Smooth muscle cell of the coronary artery (primary cell): ENCODE measurements around the gene MYO18B. TPM values are rescaled to one million over a fixed set of nuclear protein-coding genes. Genes with fewer than 3 reads are reported as not detected.

Experiments
- total RNA-seq: library from RNA; depleted of rRNA; stranded (reverse); fragments of >200 nt; gene quantifications from 2 replicates; pipeline ENCODE4 v1.2.3, GENCODE V29; 2014; ENCODE audit warnings: low replicate concordance

The MYO18B gene, protein sequence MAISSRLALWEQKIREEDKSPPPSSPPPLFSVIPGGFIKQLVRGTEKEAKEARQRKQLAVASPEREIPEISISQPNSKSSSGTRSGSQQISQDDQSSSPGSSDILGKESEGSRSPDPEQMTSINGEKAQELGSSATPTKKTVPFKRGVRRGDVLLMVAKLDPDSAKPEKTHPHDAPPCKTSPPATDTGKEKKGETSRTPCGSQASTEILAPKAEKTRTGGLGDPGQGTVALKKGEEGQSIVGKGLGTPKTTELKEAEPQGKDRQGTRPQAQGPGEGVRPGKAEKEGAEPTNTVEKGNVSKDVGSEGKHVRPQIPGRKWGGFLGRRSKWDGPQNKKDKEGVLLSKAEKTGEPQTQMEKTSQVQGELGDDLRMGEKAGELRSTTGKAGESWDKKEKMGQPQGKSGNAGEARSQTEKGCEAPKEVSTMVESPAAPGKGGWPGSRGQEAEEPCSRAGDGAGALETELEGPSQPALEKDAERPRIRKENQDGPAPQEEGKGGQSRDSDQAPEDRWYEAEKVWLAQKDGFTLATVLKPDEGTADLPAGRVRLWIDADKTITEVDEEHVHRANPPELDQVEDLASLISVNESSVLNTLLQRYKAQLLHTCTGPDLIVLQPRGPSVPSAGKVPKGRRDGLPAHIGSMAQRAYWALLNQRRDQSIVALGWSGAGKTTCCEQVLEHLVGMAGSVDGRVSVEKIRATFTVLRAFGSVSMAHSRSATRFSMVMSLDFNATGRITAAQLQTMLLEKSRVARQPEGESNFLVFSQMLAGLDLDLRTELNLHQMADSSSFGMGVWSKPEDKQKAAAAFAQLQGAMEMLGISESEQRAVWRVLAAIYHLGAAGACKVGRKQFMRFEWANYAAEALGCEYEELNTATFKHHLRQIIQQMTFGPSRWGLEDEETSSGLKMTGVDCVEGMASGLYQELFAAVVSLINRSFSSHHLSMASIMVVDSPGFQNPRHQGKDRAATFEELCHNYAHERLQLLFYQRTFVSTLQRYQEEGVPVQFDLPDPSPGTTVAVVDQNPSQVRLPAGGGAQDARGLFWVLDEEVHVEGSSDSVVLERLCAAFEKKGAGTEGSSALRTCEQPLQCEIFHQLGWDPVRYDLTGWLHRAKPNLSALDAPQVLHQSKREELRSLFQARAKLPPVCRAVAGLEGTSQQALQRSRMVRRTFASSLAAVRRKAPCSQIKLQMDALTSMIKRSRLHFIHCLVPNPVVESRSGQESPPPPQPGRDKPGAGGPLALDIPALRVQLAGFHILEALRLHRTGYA (N-terminal part only)
- total RNA-seq = under 0.01 and 6.7 TPM in 2 replicates

DNA sequence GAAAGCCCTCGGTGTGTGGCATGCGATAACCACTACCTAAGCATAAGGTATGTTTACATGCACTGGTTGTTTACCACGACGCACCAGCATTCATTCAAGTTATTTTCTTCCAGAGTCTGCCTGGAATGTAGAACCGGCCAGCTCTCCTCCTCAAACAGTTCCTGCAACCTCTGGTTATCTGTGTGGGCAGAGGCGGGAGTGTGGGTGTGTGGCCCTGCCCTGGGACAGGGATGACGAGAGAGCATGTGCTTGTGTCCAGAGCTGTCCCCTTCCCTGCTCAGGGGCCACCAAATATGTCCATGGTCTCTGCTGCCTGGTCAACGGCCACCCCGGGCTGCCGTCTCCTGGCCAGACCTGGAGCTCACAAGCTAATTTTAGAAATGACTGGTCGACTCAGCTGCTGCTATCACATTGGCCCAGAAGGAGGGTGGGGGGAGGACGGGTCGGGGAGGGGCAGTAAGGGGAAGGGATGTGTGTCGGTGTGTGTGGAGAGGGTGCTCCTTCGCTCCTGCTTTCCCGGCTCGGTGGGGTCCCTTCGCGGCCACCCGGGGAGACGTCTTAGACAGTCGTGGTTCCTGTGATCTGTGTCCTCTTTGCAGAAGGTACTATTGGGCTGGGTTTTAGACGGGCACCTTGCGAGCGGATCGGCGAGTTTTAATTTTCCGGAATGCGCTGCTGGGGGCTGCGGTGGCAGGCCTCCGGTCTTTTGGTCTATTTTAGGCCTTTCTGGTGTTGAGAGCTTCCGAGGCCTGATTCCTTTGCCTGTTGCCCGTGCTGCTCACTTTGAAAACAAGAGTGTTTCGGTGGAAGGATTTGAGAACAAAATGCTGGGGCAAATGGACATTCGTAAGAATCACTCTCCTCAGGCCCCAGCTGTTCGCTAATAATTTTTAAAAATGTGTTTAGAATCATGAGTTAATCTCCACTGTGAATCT, at the start of gene MYO18B:
Gene MYO18B (plus strand): TSS at position 497 of the 935 bp plus-strand sequence. CDS start 18,905 bp downstream, outside the sequence.

Other genes starting within 250 kb of the MYO18B start
- gene GRK3, start 177.5 kb upstream of the MYO18B start, total RNA-seq = 0.53 and 0.59 TPM in 2 replicates